HepG2 (cell line): Measurements from ENCODE around the gene IGSF21. TPM values are rescaled to one million over a fixed set of nuclear protein-coding genes. Genes with fewer than 3 reads are reported as not detected.

Source experiments
- ATAC-seq: fragments of 200-7000 bp; cut with Tn5 transposase; 3 replicates; pipeline ENCODE4 v1.9.1; 2020; ENCODE audit warnings: mild to moderate bottlenecking, moderate library complexity
- BruUV-seq: library from RNA; stranded (reverse); fragments of 400-500 nt; replicated peaks from 2 replicates; lab custom pipeline; 2021; lab: Mats Ljungman, UMichigan
- CTCF ChIA-PET: fragments of 300-600 bp; formaldehyde crosslinking; extraction: SDS; loops from one replicate; lab custom pipeline; 2021; ENCODE audit warnings: low total read pairs, inconsistent platforms, low intra/inter-chr PET ratio; lab: Yijun Ruan, JAX
- POLR2A ChIA-PET: fragments of 350-600 bp; sonication (Branson Sonifier 250); formaldehyde crosslinking; loops from one replicate; lab custom pipeline; 2020; ENCODE audit warnings: antibody characterized with exemption, inconsistent platforms; lab: Yijun Ruan, JAX
- DNase-seq: peaks from one replicate; pipeline ENCODE4 v3.0.0-alpha.2; 2015; ENCODE audit warnings: low spot score
- FAIRE-seq: peaks from 3 replicates; lab custom pipeline; 2011; peaks lifted over from hg19 to GRCh38; lab: Jason Lieb, UNC
- H2AFZ ChIP-seq: one replicate; pipeline ENCODE4 v1.6.1; 2011; ENCODE audit warnings: low read length, inconsistent platforms
- H3K27ac ChIP-seq: fragments of 300-600 bp; 3 replicates; pipeline ENCODE4 v1.8.0; 2011; ENCODE audit warnings: mixed run types, mild to moderate bottlenecking, mixed read lengths, low read length, inconsistent platforms; ENCODE audit not compliant: insufficient read depth; ENCODE audit errors: extremely low read length
- H3K27me3 ChIP-seq, 2 experiments: fragments of 200-600 bp in 1 of 2; 2 replicates in 1 of 2; 3 replicates in 1 of 2; pipeline versions ENCODE4 v1.6.0 to v1.8.0; 2011; ENCODE audit warnings: low read length in 2 of 2, mild to moderate bottlenecking in 2 of 2, moderate library complexity in 2 of 2, inconsistent platforms in 1 of 2; ENCODE audit not compliant: insufficient read depth in 2 of 2, control insufficient read depth in 1 of 2
- H3K36me3 ChIP-seq, 2 experiments: fragments of 200-600 bp in 1 of 2; replicated peaks in 1 of 2; 2 replicates in 1 of 2; 3 replicates in 1 of 2; pipeline versions ENCODE4 v1.5.1 to v1.8.0; 2011; ENCODE audit warnings: low read length in 2 of 2, inconsistent platforms in 1 of 2; ENCODE audit not compliant: insufficient read depth in 2 of 2, control insufficient read depth in 1 of 2
- H3K4me1 ChIP-seq: 2 replicates; pipeline ENCODE4 v1.5.1; 2012; ENCODE audit warnings: low read length, inconsistent platforms; ENCODE audit not compliant: insufficient read depth
- H3K4me2 ChIP-seq: 2 replicates; pipeline ENCODE4 v1.6.0; 2011; ENCODE audit warnings: low read depth, low read length, inconsistent platforms
- H3K4me3 ChIP-seq, 3 experiments: fragments of 200-600 bp in 1 of 3; sonication (generic), shearing (Covaris generic) in 1 of 3; replicated peaks in 1 of 3; 2 replicates each; pipeline ENCODE4 v1.5.1; 2011 to 2016; ENCODE audit warnings: low read length in 3 of 3, inconsistent platforms in 2 of 3, low read depth in 2 of 3, mild to moderate bottlenecking in 2 of 3, control low read depth in 1 of 3, mixed read lengths in 1 of 3; ENCODE audit not compliant: insufficient read depth in 1 of 3
- H3K79me2 ChIP-seq: one replicate; pipeline ENCODE4 v1.6.1; 2011; ENCODE audit warnings: low read length, inconsistent platforms; ENCODE audit not compliant: insufficient read depth
- H3K9ac ChIP-seq: 2 replicates; pipeline ENCODE4 v1.6.0; 2011; ENCODE audit warnings: mild to moderate bottlenecking, low read depth, low read length, inconsistent platforms; ENCODE audit not compliant: insufficient read depth
- H3K9me3 ChIP-seq: 2 replicates; pipeline ENCODE4 v1.5.1; 2012; ENCODE audit warnings: mild to moderate bottlenecking, low read length
- H4K20me1 ChIP-seq: 2 replicates; pipeline ENCODE4 v1.6.0; 2011; ENCODE audit warnings: inconsistent platforms, mild to moderate bottlenecking, low read length, moderate library complexity; ENCODE audit not compliant: insufficient read depth
- ATF7 ChIP-seq, 2 experiments: fragments of 450-650 bp in 1 of 2; sonication (generic) in 1 of 2; formaldehyde crosslinking in 1 of 2; IDR thresholded peaks; 2 replicates each; pipeline versions ENCODE4 v1.4.0 to v1.6.1; 2016 to 2020; ENCODE audit warnings: antibody characterized with exemption in 1 of 2, mild to moderate bottlenecking in 1 of 2, missing genetic modification reagents in 1 of 2
- BORCS8-MEF2B ChIP-seq: sonication (generic); formaldehyde crosslinking; IDR thresholded peaks from 2 replicates; pipeline ENCODE4 v1.8.0; 2022; ENCODE audit warnings: mild to moderate bottlenecking, missing genetic modification reagents
- HDAC2 ChIP-seq: sonication (generic); formaldehyde crosslinking; IDR thresholded peaks from 2 replicates; pipeline ENCODE4 v1.4.0; 2020; ENCODE audit warnings: missing genetic modification reagents
- HOXA9 ChIP-seq: sonication (generic); formaldehyde crosslinking; IDR thresholded peaks from 2 replicates; pipeline ENCODE4 v1.8.1; 2022; ENCODE audit warnings: missing genetic modification reagents, mild to moderate bottlenecking, moderate library complexity, borderline replicate concordance
- IKZF4 ChIP-seq: sonication (generic); formaldehyde crosslinking; IDR thresholded peaks from 2 replicates; pipeline ENCODE4 v1.5.1; 2020; ENCODE audit warnings: borderline replicate concordance, mild to moderate bottlenecking, low read depth, missing genetic modification reagents; ENCODE audit errors: not compliant biosample characterization
- KDM5B ChIP-seq: sonication (generic); formaldehyde crosslinking; IDR thresholded peaks from 2 replicates; pipeline ENCODE4 v1.4.0; 2020; ENCODE audit warnings: missing genetic modification reagents, mild to moderate bottlenecking, borderline replicate concordance
- PHB2 ChIP-seq: fragments of 450-650 bp; IDR thresholded peaks from 2 replicates; pipeline ENCODE4 v1.6.1; 2018; ENCODE audit not compliant: partially characterized antibody
- SNAPC5 ChIP-seq: sonication (generic); formaldehyde crosslinking; IDR thresholded peaks from 2 replicates; pipeline ENCODE4 v1.8.1; 2023; ENCODE audit warnings: mild to moderate bottlenecking, missing genetic modification reagents, borderline replicate concordance
- SNRNP70 ChIP-seq: fragments of 200-400 bp; formaldehyde crosslinking; IDR thresholded peaks from 2 replicates; pipeline ENCODE4 v1.6.1; 2017; ENCODE audit warnings: mild to moderate bottlenecking, low read depth, low read length, moderate library complexity
- SRSF1 ChIP-seq: fragments of 200-400 bp; formaldehyde crosslinking; optimal IDR thresholded peaks from 2 replicates; pipeline ENCODE3; 2017; ENCODE audit warnings: mild to moderate bottlenecking, low read depth, low read length, moderate library complexity
- ZNF124 ChIP-seq: sonication (generic); formaldehyde crosslinking; IDR thresholded peaks from 2 replicates; pipeline ENCODE4 v1.4.0; 2020; ENCODE audit warnings: missing genetic modification reagents
- ZNF18 ChIP-seq: sonication (generic); formaldehyde crosslinking; IDR thresholded peaks from 2 replicates; pipeline ENCODE4 v1.8.0; 2022; ENCODE audit warnings: mild to moderate bottlenecking, missing genetic modification reagents; ENCODE audit not compliant: insufficient replicate concordance
- ZNF225 ChIP-seq: sonication (generic); formaldehyde crosslinking; IDR thresholded peaks from 2 replicates; pipeline ENCODE4 v1.4.0; 2020; ENCODE audit warnings: mild to moderate bottlenecking, missing genetic modification reagents
- ZNF337 ChIP-seq: sonication (generic); formaldehyde crosslinking; IDR thresholded peaks from 2 replicates; pipeline ENCODE4 v1.5.1; 2020; ENCODE audit warnings: missing genetic modification reagents, low read depth, mild to moderate bottlenecking, borderline replicate concordance
- ZNF740 ChIP-seq: sonication (generic); formaldehyde crosslinking; IDR thresholded peaks from 2 replicates; pipeline ENCODE4 v1.4.0; 2020; ENCODE audit warnings: missing genetic modification reagents
- WGBS: methylation state at CpG from one replicate; pipeline ENCODE4 v1.1.6; 2017; ENCODE audit warnings: low lambda C conversion rate; 5-methylcytosine and 5-hydroxymethylcytosine counted together
- in situ Hi-C: cut with HindIII; loops from 2 replicates; pipeline ENCODE4 v1.10.0; 2017; ENCODE audit warnings: low pct_unique_long_range_greater_than_20kb; ENCODE audit not compliant: extremely low pct_ligation_motif_present
- intact Hi-C: fragments of 100-400 bp; cut with micrococcal nuclease; formaldehyde crosslinking; loops from one replicate; pipeline ENCODE4 v1.10.0; 2022; ENCODE audit not compliant: unreplicated experiment
- polyA plus RNA-seq, 8 experiments: library from polyadenylated mRNA; depleted of rRNA in 3 of 8; stranded (reverse) in 7 of 8; unstranded in 1 of 8; fragments of >200 nt; fragmentation: Illumina TruSeq in 4 of 8; extraction: Trizol in 4 of 8; gene quantifications; 2 replicates each; pipeline versions ENCODE4 v1.2.1 to v1.2.3, GENCODE V29; 2011 to 2016; ENCODE audit warnings: low read depth in 4 of 8, missing spikeins in 1 of 8, mixed read lengths in 1 of 8; ENCODE audit not compliant: insufficient read depth in 1 of 8
- total RNA-seq, 5 experiments: library from RNA; depleted of rRNA; stranded (reverse); fragments of >200 nt; fragmentation: Illumina TruSeq; extraction: Trizol; gene quantifications; 2 replicates each; pipeline ENCODE4 v1.2.3, GENCODE V29; 2016; ENCODE audit warnings: low read depth in 1 of 5

The IGSF21 gene
- total and polyA plus RNA-seq, 2 of the 13 experiments (the other 11 are each of a cell fraction or from before 2014, with no cell fraction given), result not detected

GRCh38 chr1:18093646-18094045 lies 14.0 kb upstream of the IGSF21 start:
- H3K4me1 ChIP-seq, result no peaks in the 10 kb centered on the region
- no TSS peak for BruUV-seq
- H3K4me2 ChIP-seq, result no peak overlapping the region
- H3K27me3 ChIP-seq, result peaks cover 0 to 3% of the 10 kb centered on the region in 2 experiments; a peak in 2 of 5 replicates
- in situ Hi-C loops (no loop called here), intact Hi-C loops (no loop called here)
- H3K9ac ChIP-seq, result no peak overlapping the region
- H3K9me3 ChIP-seq, result no peaks in the 10 kb centered on the region
- DNase-seq (no peak), ATAC-seq (no peak), FAIRE-seq (no peak)
- 0% methylated on average over 2 of the region's 2 CpGs for WGBS
- H3K27ac ChIP-seq, result no peak overlapping the region
- TF ChIP-seq ZNF740 (CRISPR knock-in tag) (no peak), HOXA9 (CRISPR knock-in tag) (no peak), KDM5B (no peak), HDAC2 (CRISPR knock-in tag) (no peak), BORCS8-MEF2B (no peak), SNRNP70 (no peak), ZNF225 (CRISPR knock-in tag) (no peak), IKZF4 (CRISPR knock-in tag) (no peak), ZNF124 (CRISPR knock-in tag) (no peak), ZNF337 (CRISPR knock-in tag) (no peak), ATF7 (IDR thresholded peaks at IDR 0.05) (no peak), ATF7 (CRISPR knock-in tag; IDR thresholded peaks at IDR 0.05) (no peak), SNAPC5 (no peak), SRSF1 (no peak), ZNF18 (CRISPR knock-in tag) (no peak), PHB2 (no peak)
- H3K4me3 ChIP-seq, result no peak overlapping the region
- no peak overlapping the region for H2AFZ ChIP-seq
- H4K20me1 ChIP-seq, result peaks cover 2% of the 10 kb centered on the region; the same call in 1 of the 2 replicates
- no peaks in the 10 kb centered on the region for H3K36me3 ChIP-seq
- ChIA-PET CTCF (no interaction called here), POLR2A (no interaction called here)
- no peaks in the 10 kb centered on the region for H3K79me2 ChIP-seq
